HepG2 (cell line): ENCODE measurements around the gene KISS1. TPM values are rescaled to one million over a fixed set of nuclear protein-coding genes. Genes with fewer than 3 reads are reported as not detected.

ENCODE experiments used
- ATAC-seq: fragments of 200-7000 bp; cut with Tn5 transposase; 3 replicates; pipeline ENCODE4 v1.9.1; 2020; ENCODE audit warnings: mild to moderate bottlenecking, moderate library complexity
- BruUV-seq: library from RNA; stranded (reverse); fragments of 400-500 nt; replicated peaks from 2 replicates; lab custom pipeline; 2021; lab: Mats Ljungman, UMichigan
- CTCF ChIA-PET: fragments of 300-600 bp; formaldehyde crosslinking; extraction: SDS; loops from one replicate; lab custom pipeline; 2021; ENCODE audit warnings: low total read pairs, inconsistent platforms, low intra/inter-chr PET ratio; lab: Yijun Ruan, JAX
- POLR2A ChIA-PET: fragments of 350-600 bp; sonication (Branson Sonifier 250); formaldehyde crosslinking; loops from one replicate; lab custom pipeline; 2020; ENCODE audit warnings: antibody characterized with exemption, inconsistent platforms; lab: Yijun Ruan, JAX
- DNase-seq: peaks from one replicate; pipeline ENCODE4 v3.0.0-alpha.2; 2015; ENCODE audit warnings: low spot score
- FAIRE-seq: peaks from 3 replicates; lab custom pipeline; 2011; peaks lifted over from hg19 to GRCh38; lab: Jason Lieb, UNC
- H2AFZ ChIP-seq: one replicate; pipeline ENCODE4 v1.6.1; 2011; ENCODE audit warnings: low read length, inconsistent platforms
- H3K27ac ChIP-seq: fragments of 300-600 bp; 3 replicates; pipeline ENCODE4 v1.8.0; 2011; ENCODE audit warnings: mixed run types, mild to moderate bottlenecking, mixed read lengths, low read length, inconsistent platforms; ENCODE audit not compliant: insufficient read depth; ENCODE audit errors: extremely low read length
- H3K27me3 ChIP-seq, 2 experiments: fragments of 200-600 bp in 1 of 2; 2 replicates in 1 of 2; 3 replicates in 1 of 2; pipeline versions ENCODE4 v1.6.0 to v1.8.0; 2011; ENCODE audit warnings: low read length in 2 of 2, mild to moderate bottlenecking in 2 of 2, moderate library complexity in 2 of 2, inconsistent platforms in 1 of 2; ENCODE audit not compliant: insufficient read depth in 2 of 2, control insufficient read depth in 1 of 2
- H3K36me3 ChIP-seq, 2 experiments: fragments of 200-600 bp in 1 of 2; replicated peaks in 1 of 2; 2 replicates in 1 of 2; 3 replicates in 1 of 2; pipeline versions ENCODE4 v1.5.1 to v1.8.0; 2011; ENCODE audit warnings: low read length in 2 of 2, inconsistent platforms in 1 of 2; ENCODE audit not compliant: insufficient read depth in 2 of 2, control insufficient read depth in 1 of 2
- H3K4me1 ChIP-seq: 2 replicates; pipeline ENCODE4 v1.5.1; 2012; ENCODE audit warnings: low read length, inconsistent platforms; ENCODE audit not compliant: insufficient read depth
- H3K4me2 ChIP-seq: 2 replicates; pipeline ENCODE4 v1.6.0; 2011; ENCODE audit warnings: low read depth, low read length, inconsistent platforms
- H3K4me3 ChIP-seq, 3 experiments: fragments of 200-600 bp in 1 of 3; sonication (generic), shearing (Covaris generic) in 1 of 3; replicated peaks in 1 of 3; 2 replicates each; pipeline ENCODE4 v1.5.1; 2011 to 2016; ENCODE audit warnings: low read length in 3 of 3, inconsistent platforms in 2 of 3, low read depth in 2 of 3, mild to moderate bottlenecking in 2 of 3, control low read depth in 1 of 3, mixed read lengths in 1 of 3; ENCODE audit not compliant: insufficient read depth in 1 of 3
- H3K79me2 ChIP-seq: one replicate; pipeline ENCODE4 v1.6.1; 2011; ENCODE audit warnings: low read length, inconsistent platforms; ENCODE audit not compliant: insufficient read depth
- H3K9ac ChIP-seq: 2 replicates; pipeline ENCODE4 v1.6.0; 2011; ENCODE audit warnings: mild to moderate bottlenecking, low read depth, low read length, inconsistent platforms; ENCODE audit not compliant: insufficient read depth
- H3K9me3 ChIP-seq: 2 replicates; pipeline ENCODE4 v1.5.1; 2012; ENCODE audit warnings: mild to moderate bottlenecking, low read length
- H4K20me1 ChIP-seq: 2 replicates; pipeline ENCODE4 v1.6.0; 2011; ENCODE audit warnings: inconsistent platforms, mild to moderate bottlenecking, low read length, moderate library complexity; ENCODE audit not compliant: insufficient read depth
- CREB1 ChIP-seq, 2 experiments: fragments of 450-650 bp in 1 of 2; IDR thresholded peaks; 2 replicates each; pipeline ENCODE4 v1.6.1; 2016 to 2017; ENCODE audit warnings: control low read depth in 1 of 2, mild to moderate bottlenecking in 1 of 2, missing compliant biosample characterization in 1 of 2, missing genetic modification characterization in 1 of 2
- CREM ChIP-seq, 2 experiments: sonication (generic) in 1 of 2; formaldehyde crosslinking in 1 of 2; IDR thresholded peaks; 2 replicates each; pipeline versions ENCODE4 v1.4.0 to v1.6.1; 2016 to 2020; ENCODE audit warnings: antibody characterized with exemption in 1 of 2, mild to moderate bottlenecking in 1 of 2, missing genetic modification reagents in 1 of 2
- HNF4G ChIP-seq, 2 experiments: sonication (generic) in 1 of 2; formaldehyde crosslinking in 1 of 2; IDR thresholded peaks; 2 replicates each; pipeline versions ENCODE4 v1.4.0 to v1.6.1; 2011 to 2020; ENCODE audit warnings: borderline replicate concordance in 2 of 2, low read depth in 2 of 2, mild to moderate bottlenecking in 2 of 2, low read length in 1 of 2, missing genetic modification reagents in 1 of 2, moderate library complexity in 1 of 2
- JUND ChIP-seq: sonication (generic); formaldehyde crosslinking; IDR thresholded peaks from 2 replicates; pipeline ENCODE4 v1.8.0; 2022; ENCODE audit warnings: mild to moderate bottlenecking, missing genetic modification reagents
- MATR3 ChIP-seq: sonication (generic); formaldehyde crosslinking; IDR thresholded peaks from 2 replicates; pipeline ENCODE4 v1.4.0; 2020; ENCODE audit warnings: missing genetic modification reagents
- PATZ1 ChIP-seq: sonication (generic); formaldehyde crosslinking; IDR thresholded peaks from 2 replicates; pipeline ENCODE4 v1.4.0; 2020; ENCODE audit warnings: missing genetic modification reagents
- SKI ChIP-seq: fragments of 450-650 bp; IDR thresholded peaks from one replicate; pipeline ENCODE4 v1.6.1; 2018; ENCODE audit warnings: mild to moderate bottlenecking; ENCODE audit not compliant: partially characterized antibody
- SSRP1 ChIP-seq: IDR thresholded peaks from 2 replicates; pipeline ENCODE4 v1.6.1; 2016; ENCODE audit warnings: control low read depth
- YEATS4 ChIP-seq: sonication (generic); formaldehyde crosslinking; IDR thresholded peaks from 2 replicates; pipeline ENCODE4 v1.4.0; 2020; ENCODE audit warnings: missing genetic modification reagents, borderline replicate concordance
- ZNF235 ChIP-seq: sonication (generic); formaldehyde crosslinking; IDR thresholded peaks from 2 replicates; pipeline ENCODE4 v1.8.1; 2023; ENCODE audit warnings: mild to moderate bottlenecking, missing genetic modification reagents, borderline replicate concordance
- ZNF264 ChIP-seq: sonication (generic); formaldehyde crosslinking; IDR thresholded peaks from 2 replicates; pipeline ENCODE4 v1.4.0; 2020; ENCODE audit warnings: missing genetic modification reagents
- ZNF609 ChIP-seq: sonication (generic); formaldehyde crosslinking; IDR thresholded peaks from 2 replicates; pipeline ENCODE4 v1.4.0; 2020; ENCODE audit warnings: mild to moderate bottlenecking, missing genetic modification reagents, borderline replicate concordance
- ZNF790 ChIP-seq: sonication (generic); formaldehyde crosslinking; IDR thresholded peaks from 2 replicates; pipeline ENCODE4 v1.8.0; 2022; ENCODE audit warnings: missing genetic modification reagents, mild to moderate bottlenecking, borderline replicate concordance
- WGBS: methylation state at CpG from one replicate; pipeline ENCODE4 v1.1.6; 2017; ENCODE audit warnings: low lambda C conversion rate; 5-methylcytosine and 5-hydroxymethylcytosine counted together
- in situ Hi-C: cut with HindIII; loops from 2 replicates; pipeline ENCODE4 v1.10.0; 2017; ENCODE audit warnings: low pct_unique_long_range_greater_than_20kb; ENCODE audit not compliant: extremely low pct_ligation_motif_present
- intact Hi-C: fragments of 100-400 bp; cut with micrococcal nuclease; formaldehyde crosslinking; loops from one replicate; pipeline ENCODE4 v1.10.0; 2022; ENCODE audit not compliant: unreplicated experiment
- polyA plus RNA-seq, 8 experiments: library from polyadenylated mRNA; depleted of rRNA in 3 of 8; stranded (reverse) in 7 of 8; unstranded in 1 of 8; fragments of >200 nt; fragmentation: Illumina TruSeq in 4 of 8; extraction: Trizol in 4 of 8; gene quantifications; 2 replicates each; pipeline versions ENCODE4 v1.2.1 to v1.2.3, GENCODE V29; 2011 to 2016; ENCODE audit warnings: low read depth in 4 of 8, missing spikeins in 1 of 8, mixed read lengths in 1 of 8; ENCODE audit not compliant: insufficient read depth in 1 of 8
- total RNA-seq, 5 experiments: library from RNA; depleted of rRNA; stranded (reverse); fragments of >200 nt; fragmentation: Illumina TruSeq; extraction: Trizol; gene quantifications; 2 replicates each; pipeline ENCODE4 v1.2.3, GENCODE V29; 2016; ENCODE audit warnings: low read depth in 1 of 5

Gene KISS1
- total and polyA plus RNA-seq, 2 of the 13 experiments (the other 11 are each of a cell fraction or from before 2014, with no cell fraction given), result 0.24 to 0.80 TPM

- ATAC-seq, result peak; percentile 33
- no TSS peak for BruUV-seq
- peaks cover 0 to 6% of the 10 kb centered on the region in 2 experiments; a peak in 1 of 5 replicates for H3K36me3 ChIP-seq
- H3K9ac ChIP-seq, result no peak overlapping the region
- no peaks in the 10 kb centered on the region for H3K79me2 ChIP-seq
- peaks cover 59% of the 10 kb centered on the region for H3K4me1 ChIP-seq
- no peaks in the 10 kb centered on the region for H3K27me3 ChIP-seq
- no peaks in the 10 kb centered on the region for H3K9me3 ChIP-seq
- H3K4me3 ChIP-seq, result no peak overlapping the region
- in situ Hi-C loops (no loop called here), intact Hi-C loops (loop anchor here (10.0 kb wide), 1 partner anchor 362 kb away; no protein-coding TSS in a partner anchor)
- DNase-seq, result peak; percentile 64
- peak; percentile 81 for FAIRE-seq
- H4K20me1 ChIP-seq, result no peaks in the 10 kb centered on the region
- 45% methylated on average over 5 of the region's 5 CpGs for WGBS
- ChIA-PET POLR2A (interaction anchor here (1.2 to 2.2 kb wide), 2 partner anchors 9 to 72 kb away, joined by 3 to 8 read pairs; partner anchors contain the start of genes ETNK2 and GOLT1A), CTCF (no interaction called here)
- peak overlapping the region; percentile 57 for H3K4me2 ChIP-seq
- H3K27ac ChIP-seq, result peak overlapping the region; percentile 68
- H2AFZ ChIP-seq, result no peak overlapping the region
- TF ChIP-seq SSRP1 (CRISPR knock-in tag), result no peak
- peak; percentile 50 for TF ChIP-seq HNF4G (IDR thresholded peaks at IDR 0.05; ENCODE audit: borderline replicate concordance, low read depth, low read length)
- TF ChIP-seq HNF4G (CRISPR knock-in tag; IDR thresholded peaks at IDR 0.05; ENCODE audit: borderline replicate concordance, low read depth), result no peak
- TF ChIP-seq ZNF235 (CRISPR knock-in tag), result no peak
- TF ChIP-seq ZNF264, result no peak
- TF ChIP-seq JUND (CRISPR knock-in tag), result 0 out of 2 replicates have a peak, but pooled peaks have one; percentile 19
- TF ChIP-seq YEATS4 (CRISPR knock-in tag), result 0 out of 2 replicates have a peak, but pooled peaks have one; percentile 18
- TF ChIP-seq PATZ1, result 0 out of 2 replicates have a peak, but pooled peaks have one; percentile 20
- TF ChIP-seq CREB1 (IDR thresholded peaks at IDR 0.05), result no peak
- peak; percentile 35; the same call in 1 of the 2 replicates for TF ChIP-seq CREB1 (CRISPR knock-in tag; IDR thresholded peaks at IDR 0.05)
- no peak for TF ChIP-seq MATR3 (CRISPR knock-in tag)
- peak; percentile 53; the same call in 1 of the 2 replicates for TF ChIP-seq CREM (IDR thresholded peaks at IDR 0.05)
- no peak for TF ChIP-seq CREM (CRISPR knock-in tag; IDR thresholded peaks at IDR 0.05)
- no peak for TF ChIP-seq ZNF609 (CRISPR knock-in tag)
- peak; percentile 26 for TF ChIP-seq SKI
- no peak for TF ChIP-seq ZNF790 (CRISPR knock-in tag)
These were observed 54.0 kb downstream of the KISS1 start for GRCh38 chr1:204142032-204142974.
